Natural killer cell treated with Interleukin-12 subunit alpha and Interleukin-12 subunit beta and Interleukin-15 and Interleukin-18, amount 100 ng/mL, for 72 hours (primary cell): ENCODE results near the gene MVD. TPM values are rescaled to one million over a fixed set of nuclear protein-coding genes. Genes with fewer than 3 reads are reported as not detected.
A peak's percentile ranks its signal among the peaks of the same experiment; 100 is the strongest.

ENCODE experiments used
- ATAC-seq, 2 donors: fragments of 150-1000 bp; cut with Tn5 transposase in 1 of 2; sonication (Bioruptor Pico), chemical (Tn5 transposase) in 1 of 2; 2 replicates each; pipeline ENCODE4 v1.10.0; 2021
- DNase-seq: peaks from one replicate; pipeline ENCODE4 v3.0.0; 2022; ENCODE audit warnings: low spot score
- H3K27ac Mint-ChIP-seq, 2 donors: 1 replicate in 1 of 2; 2 replicates in 1 of 2; pipeline ENCODE4 v1.8.0; 2022; ENCODE audit warnings: mixed read lengths in 2 of 2, mild to moderate bottlenecking in 1 of 2, moderate library complexity in 1 of 2
- H3K27me3 Mint-ChIP-seq, 2 donors: 1 replicate in 1 of 2; 2 replicates in 1 of 2; pipeline ENCODE4 v1.8.0; 2022; ENCODE audit warnings: mixed read lengths in 2 of 2
- H3K36me3 Mint-ChIP-seq: one replicate; pipeline ENCODE4 v1.8.0; 2022; ENCODE audit warnings: mixed read lengths
- H3K4me1 Mint-ChIP-seq, 2 donors: 1 replicate in 1 of 2; 2 replicates in 1 of 2; pipeline ENCODE4 v1.8.0; 2022; ENCODE audit warnings: low read depth in 2 of 2, mixed read lengths in 2 of 2, mild to moderate bottlenecking in 1 of 2
- H3K4me3 Mint-ChIP-seq: one replicate; pipeline ENCODE4 v1.8.0; 2022; ENCODE audit warnings: mixed read lengths
- H3K9me3 Mint-ChIP-seq: 2 replicates; pipeline ENCODE4 v1.8.0; 2022; ENCODE audit warnings: mixed read lengths
- total RNA-seq, 2 donors: library from RNA; stranded (reverse); gene quantifications; one replicate each; pipeline ENCODE4 v1.2.3, GENCODE V29; 2022

The MVD gene
- total RNA-seq, 2 donors from 2014 or later = 77.2 to 124 TPM

GRCh38 chr16:88651989-88652761, 10.7 kb downstream of the MVD start:
- DNase-seq (no peak), ATAC-seq (no peak)
- Mint-ChIP-seq H3K9me3 (no peaks in the 10 kb centered on the region), H3K4me3 (no peak overlapping the region), H3K27me3 (no peaks in the 10 kb centered on the region), H3K27ac (peak overlapping the region; percentile 90 to 94), H3K36me3 (no peaks in the 10 kb centered on the region), H3K4me1 (peaks cover 29 to 36% of the 10 kb centered on the region in 2 donors)

- H3K36me3 Mint-ChIP-seq = no peaks in the 10 kb centered on the region
- no peaks in the 10 kb centered on the region for H3K27me3 Mint-ChIP-seq
- no peaks in the 10 kb centered on the region for H3K9me3 Mint-ChIP-seq
- ATAC-seq = peak; percentile 91 to 93
- peak; percentile 95 for DNase-seq
- peaks cover 29 to 36% of the 10 kb centered on the region in 2 donors for H3K4me1 Mint-ChIP-seq
- H3K27ac Mint-ChIP-seq = peak overlapping the region; percentile 90 to 94
- peak overlapping the region; percentile 87 for H3K4me3 Mint-ChIP-seq
Measured at GRCh38 chr16:88651276-88651988, 11.5 kb downstream of the MVD start.

GRCh38 chr16:88650749-88651275, 12.1 kb downstream of the MVD start, which contains the start of gene CYBA:
CYBA (minus strand) TSS chr16:88651053; CDS start chr16:88651013, 40 bp downstream.
- no peaks in the 10 kb centered on the region for H3K27me3 Mint-ChIP-seq
- ATAC-seq (peak; percentile 92 to 93), DNase-seq (peak; percentile 93)
- H3K4me1 Mint-ChIP-seq = peaks cover 29 to 33% of the 10 kb centered on the region in 2 donors
- H3K9me3 Mint-ChIP-seq = no peaks in the 10 kb centered on the region
- no peaks in the 10 kb centered on the region for H3K36me3 Mint-ChIP-seq
- peak within 1 kb of the TSS; percentile 90 to 94 for H3K27ac Mint-ChIP-seq
- peak within 1 kb of the TSS; percentile 87 for H3K4me3 Mint-ChIP-seq

- no peaks in the 10 kb centered on the region for H3K27me3 Mint-ChIP-seq
- peak; percentile 16 to 17 for ATAC-seq
- DNase-seq = peak; percentile 73
- peak overlapping the region; percentile 90 to 94 for H3K27ac Mint-ChIP-seq
- peak overlapping the region; percentile 87 for H3K4me3 Mint-ChIP-seq
- H3K9me3 Mint-ChIP-seq = no peaks in the 10 kb centered on the region
- peaks cover 29 to 35% of the 10 kb centered on the region in 2 donors for H3K4me1 Mint-ChIP-seq
- no peaks in the 10 kb centered on the region for H3K36me3 Mint-ChIP-seq
Measured at GRCh38 chr16:88649924-88650748, 12.8 kb downstream of the MVD start.

GRCh38 chr16:88649195-88649923, 13.5 kb downstream of the MVD start:
- no peaks in the 10 kb centered on the region for H3K27me3 Mint-ChIP-seq
- H3K4me1 Mint-ChIP-seq = peaks cover 24 to 34% of the 10 kb centered on the region in 2 donors
- ATAC-seq = no peak
- no peaks in the 10 kb centered on the region for H3K9me3 Mint-ChIP-seq
- peak overlapping the region; percentile 86 to 90 for H3K27ac Mint-ChIP-seq
- H3K36me3 Mint-ChIP-seq = no peaks in the 10 kb centered on the region
- DNase-seq = no peak
- peak overlapping the region; percentile 87 for H3K4me3 Mint-ChIP-seq

- H3K4me3 Mint-ChIP-seq = no peak overlapping the region
- no peaks in the 10 kb centered on the region for H3K27me3 Mint-ChIP-seq
- DNase-seq = no peak
- H3K9me3 Mint-ChIP-seq = no peaks in the 10 kb centered on the region
- no peaks in the 10 kb centered on the region for H3K36me3 Mint-ChIP-seq
- H3K4me1 Mint-ChIP-seq = peaks cover 14 to 28% of the 10 kb centered on the region in 2 donors
- ATAC-seq = no peak
- no peak overlapping the region for H3K27ac Mint-ChIP-seq
Measured at GRCh38 chr16:88647178-88648070, 15.5 kb downstream of the MVD start.

- H3K4me1 Mint-ChIP-seq = peaks cover 19 to 30% of the 10 kb centered on the region in 2 donors
- no peaks in the 10 kb centered on the region for H3K9me3 Mint-ChIP-seq
- H3K27ac Mint-ChIP-seq = no peak overlapping the region
- no peaks in the 10 kb centered on the region for H3K36me3 Mint-ChIP-seq
- DNase-seq (no peak), ATAC-seq (no peak)
- H3K4me3 Mint-ChIP-seq = no peak overlapping the region
- no peaks in the 10 kb centered on the region for H3K27me3 Mint-ChIP-seq
Measured at GRCh38 chr16:88646345-88647034, 16.4 kb downstream of the MVD start.

- Mint-ChIP-seq H3K4me3 (no peak overlapping the region), H3K36me3 (no peaks in the 10 kb centered on the region), H3K4me1 (peaks cover 14 to 26% of the 10 kb centered on the region in 2 donors), H3K9me3 (no peaks in the 10 kb centered on the region), H3K27ac (no peak overlapping the region), H3K27me3 (no peaks in the 10 kb centered on the region)
- no peak for DNase-seq
- ATAC-seq = no peak
Measured at GRCh38 chr16:88645941-88646340, 16.9 kb downstream of the MVD start.

GRCh38 chr16:88645455-88645854, 17.4 kb downstream of the MVD start:
- Mint-ChIP-seq H3K27me3 (peaks cover 0 to under 1% of the 10 kb centered on the region in 2 donors), H3K27ac (no peak overlapping the region), H3K9me3 (no peaks in the 10 kb centered on the region), H3K36me3 (no peaks in the 10 kb centered on the region), H3K4me3 (no peak overlapping the region), H3K4me1 (peaks cover 16 to 28% of the 10 kb centered on the region in 2 donors)
- no peak for DNase-seq
- no peak for ATAC-seq

- H3K27ac Mint-ChIP-seq = no peak overlapping the region
- no peak for ATAC-seq
- H3K9me3 Mint-ChIP-seq = no peaks in the 10 kb centered on the region
Measured at GRCh38 chr16:88643644-88643932, 19.3 kb downstream of the MVD start.

GRCh38 chr16:88642881-88643643, 19.8 kb downstream of the MVD start:
- ATAC-seq = no peak

More at GRCh38 chr16:88643644-88643932, 19.3 kb downstream of the MVD start:
- DNase-seq = no peak
- Mint-ChIP-seq H3K4me3 (no peak overlapping the region), H3K27me3 (peaks cover 0 to 6% of the 10 kb centered on the region in 2 donors), H3K36me3 (no peaks in the 10 kb centered on the region), H3K4me1 (peaks cover 15 to 29% of the 10 kb centered on the region in 2 donors)

More at GRCh38 chr16:88642881-88643643, 19.8 kb downstream of the MVD start:
- H3K4me1 Mint-ChIP-seq = peaks cover 16 to 31% of the 10 kb centered on the region in 2 donors
- H3K36me3 Mint-ChIP-seq = no peaks in the 10 kb centered on the region
- H3K27me3 Mint-ChIP-seq = peaks cover 0 to 6% of the 10 kb centered on the region in 2 donors
- no peak overlapping the region for H3K4me3 Mint-ChIP-seq
- no peaks in the 10 kb centered on the region for H3K9me3 Mint-ChIP-seq
- no peak overlapping the region for H3K27ac Mint-ChIP-seq
- DNase-seq = no peak
